Neuronal stem cell (in vitro differentiated cells): ENCODE data around the gene MED12L.

Source experiments
- DNase-seq: peaks from one replicate; pipeline ENCODE4 v3.0.0-alpha.2; 2013; ENCODE audit warnings: low spot score
- H2AFZ ChIP-seq: one replicate; pipeline ENCODE4 v1.6.1; 2013; ENCODE audit warnings: mild to moderate bottlenecking, low read length, inconsistent platforms
- H2AK5ac ChIP-seq: 2 replicates; pipeline ENCODE4 v1.6.1; 2013; ENCODE audit warnings: low read depth, mild to moderate bottlenecking, inconsistent platforms, low read length, moderate library complexity, mixed read lengths
- H2BK120ac ChIP-seq: 2 replicates; pipeline ENCODE4 v1.6.1; 2013; ENCODE audit warnings: low read depth, mild to moderate bottlenecking, inconsistent platforms, low read length, moderate library complexity, mixed read lengths
- H2BK12ac ChIP-seq: one replicate; pipeline ENCODE4 v1.6.1; 2013; ENCODE audit warnings: low read length, inconsistent platforms
- H2BK15ac ChIP-seq: 2 replicates; pipeline ENCODE4 v1.6.1; 2013; ENCODE audit warnings: mild to moderate bottlenecking, low read length, inconsistent platforms, mixed read lengths
- H2BK5ac ChIP-seq: one replicate; pipeline ENCODE4 v1.6.1; 2013; ENCODE audit warnings: inconsistent platforms, mild to moderate bottlenecking, low read length, moderate library complexity
- H3K14ac ChIP-seq: one replicate; pipeline ENCODE4 v1.6.1; 2013; ENCODE audit warnings: low read length, inconsistent platforms
- H3K18ac ChIP-seq: 2 replicates; pipeline ENCODE4 v1.6.1; 2013; ENCODE audit warnings: low read length, inconsistent platforms
- H3K23ac ChIP-seq: 2 replicates; pipeline ENCODE4 v1.6.1; 2013; ENCODE audit warnings: low read depth, mild to moderate bottlenecking, mixed read lengths, low read length, inconsistent platforms; ENCODE audit not compliant: poor library complexity
- H3K27ac ChIP-seq: replicated peaks from 3 replicates; pipeline ENCODE4 v1.5.1; 2013; ENCODE audit warnings: low read length, inconsistent platforms
- H3K27me3 ChIP-seq, 3 experiments: 2 replicates each; pipeline ENCODE4 v1.6.1; 2013; ENCODE audit warnings: low read length in 3 of 3, mild to moderate bottlenecking in 2 of 3, inconsistent platforms in 1 of 3, low read depth in 1 of 3, mixed read lengths in 1 of 3, moderate library complexity in 1 of 3; ENCODE audit not compliant: control insufficient read depth in 3 of 3, insufficient read depth in 3 of 3
- H3K36me3 ChIP-seq, 2 donors: replicated peaks in 1 of 2; 2 replicates each; pipeline ENCODE4 v1.6.1; 2013; ENCODE audit warnings: low read length in 2 of 2; ENCODE audit not compliant: control insufficient read depth in 2 of 2, insufficient read depth in 2 of 2
- H3K4ac ChIP-seq: 2 replicates; pipeline ENCODE4 v1.6.1; 2013; ENCODE audit warnings: inconsistent platforms, mild to moderate bottlenecking, low read length, moderate library complexity
- H3K4me1 ChIP-seq, 2 donors: 1 replicate in 1 of 2; 2 replicates in 1 of 2; pipeline ENCODE4 v1.6.1; 2013; ENCODE audit warnings: low read length in 2 of 2, low read depth in 1 of 2; ENCODE audit not compliant: control insufficient read depth in 2 of 2, insufficient read depth in 1 of 2
- H3K4me2 ChIP-seq: one replicate; pipeline ENCODE4 v1.6.1; 2013; ENCODE audit warnings: mild to moderate bottlenecking, low read length, inconsistent platforms; ENCODE audit not compliant: insufficient read depth, poor library complexity, severe bottlenecking
- H3K4me3 ChIP-seq, 2 donors: 2 replicates each; pipeline ENCODE4 v1.5.1; 2013; ENCODE audit warnings: low read length in 2 of 2, mild to moderate bottlenecking in 2 of 2, inconsistent platforms in 1 of 2, moderate library complexity in 1 of 2
- H3K79me1 ChIP-seq: one replicate; pipeline ENCODE4 v1.6.1; 2013; ENCODE audit warnings: low read depth, mild to moderate bottlenecking, inconsistent platforms, low read length, moderate library complexity
- H3K9ac ChIP-seq: one replicate; pipeline ENCODE4 v1.6.1; 2013; ENCODE audit warnings: mild to moderate bottlenecking, low read depth, low read length, inconsistent platforms; ENCODE audit not compliant: poor library complexity
- H3K9me3 ChIP-seq, 2 donors: replicated peaks in 1 of 2; 2 replicates each; pipeline versions ENCODE3 to v1.6.1; 2013; ENCODE audit warnings: low read length in 2 of 2, mild to moderate bottlenecking in 2 of 2, inconsistent platforms in 1 of 2, low read depth in 1 of 2, mixed read lengths in 1 of 2, moderate library complexity in 1 of 2; ENCODE audit not compliant: control insufficient read depth in 2 of 2, insufficient read depth in 1 of 2
- H4K8ac ChIP-seq: one replicate; pipeline ENCODE4 v1.6.1; 2013; ENCODE audit warnings: low read depth, mild to moderate bottlenecking, inconsistent platforms, low read length, moderate library complexity
- H4K91ac ChIP-seq: one replicate; pipeline ENCODE4 v1.6.1; 2013; ENCODE audit warnings: low read length, low read depth, mild to moderate bottlenecking, inconsistent platforms; ENCODE audit not compliant: poor library complexity
- WGBS, 2 donors: extraction: QIAGEN DNeasy Blood & Tissue Kit; methylation state at CpG; one replicate each; pipeline ENCODE4 v1.1.7; 2013; ENCODE audit warnings: missing lambda C conversion rate in 2 of 2, mixed read lengths in 1 of 2; ENCODE audit not compliant: insufficient read length in 2 of 2, insufficient replicate concordance in 1 of 2; ENCODE audit errors: extremely low coverage in 2 of 2; 5-methylcytosine and 5-hydroxymethylcytosine counted together

The MED12L gene

DNA sequence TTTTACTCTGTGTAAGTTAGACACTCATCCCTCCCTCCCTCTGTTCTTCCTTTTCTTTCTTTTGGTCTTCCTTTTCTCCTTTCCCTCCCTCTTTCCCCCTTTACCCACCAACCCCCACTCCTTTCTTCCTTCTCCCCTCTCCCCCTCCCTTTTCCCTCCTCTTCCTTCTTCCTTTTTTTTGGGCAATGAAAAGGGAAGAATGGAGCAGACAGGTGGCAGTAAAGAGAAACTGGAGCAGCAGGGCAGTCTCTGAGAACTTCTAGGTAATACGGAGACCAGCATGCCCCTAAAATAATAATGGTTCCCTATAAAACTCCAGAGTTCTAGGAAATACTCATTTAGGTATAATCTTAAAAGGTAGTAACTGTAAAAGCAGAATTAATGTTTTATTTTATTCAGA, 129.0 kb downstream of the MED12L start:
- Histone ChIP-seq H2BK12ac (no peak overlapping the region), H3K27me3 (no peaks in the 10 kb centered on the region), H3K4me3 (no peak overlapping the region), H2BK120ac (no peak overlapping the region), H3K23ac (no peak overlapping the region), H2AK5ac (no peak overlapping the region), H3K27ac (no peak overlapping the region), H2AFZ (no peak overlapping the region), H3K14ac (no peak overlapping the region), H3K4me2 (no peak overlapping the region), H3K4me1 (peaks cover 0 to 4% of the 10 kb centered on the region in 2 donors), H3K9me3 (no peaks in the 10 kb centered on the region), H4K91ac (no peak overlapping the region), H3K18ac (no peak overlapping the region), H2BK15ac (no peak overlapping the region), H3K4ac (no peak overlapping the region), H3K9ac (no peak overlapping the region), H3K36me3 (no peaks in the 10 kb centered on the region), H2BK5ac (no peak overlapping the region), H3K79me1 (no peaks in the 10 kb centered on the region), H4K8ac (no peak overlapping the region)
- DNase-seq, result no peak
- no CpG with 5 or more reads among the region's 1 CpG for WGBS, 2 donors

DNA sequence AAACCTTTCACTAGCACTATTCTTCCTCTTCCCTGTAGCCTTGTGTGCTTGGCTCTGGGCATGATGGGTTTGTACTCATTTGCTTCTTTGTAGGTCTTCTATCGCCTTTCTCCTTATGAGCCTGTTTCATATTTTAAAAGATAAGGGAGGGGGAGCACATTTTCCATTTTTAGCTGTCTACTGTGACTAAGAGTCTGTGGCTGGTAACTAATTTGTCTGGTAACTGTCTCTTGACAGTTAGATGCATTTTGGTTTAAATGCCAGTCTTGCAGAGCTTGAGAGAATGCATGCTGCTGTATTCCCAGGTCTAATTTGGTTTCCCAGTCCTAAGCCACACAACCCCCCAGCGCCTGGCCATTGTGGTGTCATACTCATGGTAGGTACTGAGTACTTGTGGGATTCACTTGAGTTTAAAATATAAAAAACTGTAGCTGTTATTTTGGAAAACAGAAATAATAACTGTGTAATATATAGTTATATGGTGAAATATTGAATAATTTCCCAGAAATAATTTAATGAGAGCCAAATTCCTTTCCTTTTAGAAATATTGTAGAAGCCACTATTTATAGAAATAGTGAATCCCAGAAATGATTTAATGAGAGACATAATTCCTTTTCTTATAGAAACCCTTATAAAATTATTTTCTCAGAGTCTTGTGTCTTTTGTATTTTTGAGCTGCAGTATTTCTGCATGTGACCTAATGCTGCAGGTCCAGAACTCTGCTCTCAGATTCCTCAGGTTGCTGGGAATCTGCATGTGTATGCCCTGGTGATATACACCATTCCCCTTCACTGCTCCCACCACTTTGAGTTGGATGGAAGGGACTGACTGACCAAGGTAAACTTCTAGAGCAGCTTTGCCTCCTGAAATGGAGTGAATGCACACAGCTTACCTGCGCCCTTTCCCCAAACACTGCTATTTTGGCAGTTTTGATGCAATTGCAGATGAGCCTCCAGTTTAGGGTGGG, 131.5 kb downstream of the MED12L start:
- no peak overlapping the region for H3K9ac ChIP-seq
- H3K23ac ChIP-seq, result no peak overlapping the region
- DNase-seq, result no peak
- no peak overlapping the region for H2BK5ac ChIP-seq
- peaks cover 0 to 2% of the 10 kb centered on the region in 2 donors for H3K4me1 ChIP-seq
- no peak overlapping the region for H2BK120ac ChIP-seq
- peaks cover 0 to 2% of the 10 kb centered on the region in 2 donors for H3K36me3 ChIP-seq
- H3K18ac ChIP-seq, result no peak overlapping the region
- H3K9me3 ChIP-seq, result peaks cover 2 to 6% of the 10 kb centered on the region in 2 donors
- no peak overlapping the region for H3K27ac ChIP-seq
- H2BK12ac ChIP-seq, result no peak overlapping the region
- H3K4ac ChIP-seq, result no peak overlapping the region
- H3K27me3 ChIP-seq, result no peaks in the 10 kb centered on the region
- H3K4me2 ChIP-seq, result no peak overlapping the region
- no peak overlapping the region for H4K8ac ChIP-seq
- H2AFZ ChIP-seq, result no peak overlapping the region
- no peak overlapping the region for H3K14ac ChIP-seq
- H3K79me1 ChIP-seq, result no peaks in the 10 kb centered on the region
- WGBS, 2 donors, result no CpG with 5 or more reads among the region's 3 CpGs
- no peak overlapping the region for H2AK5ac ChIP-seq
- no peak overlapping the region for H4K91ac ChIP-seq
- no peak overlapping the region for H2BK15ac ChIP-seq
- H3K4me3 ChIP-seq, result no peak overlapping the region

DNA sequence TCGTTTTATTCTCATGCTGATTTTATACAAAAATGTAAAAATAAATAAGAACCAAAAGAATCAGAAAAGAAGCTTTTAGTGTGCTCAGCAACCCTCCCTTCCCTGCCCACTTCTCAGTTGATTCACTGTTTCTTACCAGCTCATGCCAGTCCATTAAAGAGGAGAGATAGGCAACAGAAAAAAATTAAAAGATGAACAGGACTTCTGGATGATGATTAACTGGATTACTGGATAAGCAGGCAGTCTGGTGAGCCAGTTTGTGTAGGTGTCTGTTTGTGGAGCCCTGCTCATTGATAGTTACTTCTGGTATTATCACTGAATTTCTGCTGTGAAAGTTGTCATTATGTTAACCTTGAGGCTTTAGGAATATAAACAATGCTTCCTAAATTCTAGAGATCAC, 132.7 kb downstream of the MED12L start:
- Histone ChIP-seq H2AK5ac (no peak overlapping the region), H3K36me3 (peaks cover 0 to 2% of the 10 kb centered on the region in 2 donors), H3K9me3 (peaks cover 2 to 7% of the 10 kb centered on the region in 2 donors), H3K27ac (no peak overlapping the region), H3K9ac (no peak overlapping the region), H2BK12ac (no peak overlapping the region), H3K79me1 (no peaks in the 10 kb centered on the region), H2BK5ac (no peak overlapping the region), H3K27me3 (no peaks in the 10 kb centered on the region), H4K8ac (no peak overlapping the region), H2BK120ac (no peak overlapping the region), H3K4ac (no peak overlapping the region), H2AFZ (no peak overlapping the region), H3K4me1 (peaks cover 0 to 2% of the 10 kb centered on the region in 2 donors), H3K18ac (no peak overlapping the region), H3K4me3 (no peak overlapping the region), H3K23ac (no peak overlapping the region), H3K4me2 (no peak overlapping the region), H3K14ac (no peak overlapping the region), H4K91ac (no peak overlapping the region), H2BK15ac (no peak overlapping the region)
- WGBS, 2 donors, result no CpG with 5 or more reads among the region's 1 CpG
- DNase-seq, result no peak

DNA sequence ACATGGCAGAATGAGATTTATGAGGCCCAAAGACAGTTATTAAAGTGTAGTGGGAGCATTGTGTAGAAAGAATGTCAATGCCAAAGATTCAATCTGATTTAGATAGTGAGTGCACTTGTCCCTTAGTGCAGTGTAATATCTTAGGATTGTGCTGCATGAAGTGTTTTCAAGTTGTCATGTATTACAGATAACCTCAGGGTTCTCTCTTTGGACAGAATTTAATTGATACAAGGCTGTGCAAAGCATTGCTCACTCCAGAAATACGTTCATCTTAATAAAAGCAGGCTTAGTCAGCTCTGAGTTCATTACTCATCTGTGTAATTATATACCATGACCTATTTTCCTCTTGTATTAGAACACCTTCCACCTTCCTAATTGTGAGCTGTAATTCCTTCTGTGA, 133.6 kb downstream of the MED12L start:
- no peak overlapping the region for H3K4me3 ChIP-seq
- H3K9me3 ChIP-seq, result peaks cover 2 to 7% of the 10 kb centered on the region in 2 donors
- no peak overlapping the region for H4K8ac ChIP-seq
- peaks cover 0 to 2% of the 10 kb centered on the region in 2 donors for H3K36me3 ChIP-seq
- H2AFZ ChIP-seq, result no peak overlapping the region
- H2BK5ac ChIP-seq, result no peak overlapping the region
- no peak overlapping the region for H3K18ac ChIP-seq
- H3K14ac ChIP-seq, result no peak overlapping the region
- H2AK5ac ChIP-seq, result no peak overlapping the region
- H2BK15ac ChIP-seq, result no peak overlapping the region
- no peak overlapping the region for H2BK12ac ChIP-seq
- no peak overlapping the region for H2BK120ac ChIP-seq
- WGBS, 2 donors, result no CpG with 5 or more reads among the region's 1 CpG
- no peak overlapping the region for H3K27ac ChIP-seq
- H3K9ac ChIP-seq, result no peak overlapping the region
- DNase-seq, result no peak
- no peak overlapping the region for H3K4ac ChIP-seq
- no peak overlapping the region for H4K91ac ChIP-seq
- H3K23ac ChIP-seq, result no peak overlapping the region
- H3K79me1 ChIP-seq, result no peaks in the 10 kb centered on the region
- H3K27me3 ChIP-seq, result no peaks in the 10 kb centered on the region
- H3K4me1 ChIP-seq, result peaks cover 0 to 2% of the 10 kb centered on the region in 2 donors
- no peak overlapping the region for H3K4me2 ChIP-seq
